H54 (cell line): Measurements from ENCODE around the gene FAM180A.

Experiments
- DNase-seq: peaks from one replicate; pipeline ENCODE4 v3.0.0; 2011; ENCODE audit warnings: low spot score, mixed read lengths; ENCODE audit not compliant: insufficient read length
- FAIRE-seq: peaks from 3 replicates; lab custom pipeline; 2011; peaks lifted over from hg19 to GRCh38; lab: Jason Lieb, UNC
- POLR2A ChIP-seq: IDR thresholded peaks from 2 replicates; pipeline ENCODE4 v1.6.1; 2011; ENCODE audit warnings: low read depth, mild to moderate bottlenecking, low read length

The FAM180A gene

GRCh38 chr7:135685306-135686084 lies 63.1 kb downstream of the FAM180A start:
- TF ChIP-seq POLR2A: no peak
- DNase-seq (no peak), FAIRE-seq (no peak)

GRCh38 chr7:135684699-135685098 lies 63.9 kb downstream of the FAM180A start:
- no peak for TF ChIP-seq POLR2A
- FAIRE-seq: no peak

GRCh38 chr7:135684136-135684535 lies 64.5 kb downstream of the FAM180A start:
- peak; percentile 26 for DNase-seq
- FAIRE-seq: no peak
- TF ChIP-seq POLR2A: no peak

More at GRCh38 chr7:135684699-135685098, 63.9 kb downstream of the FAM180A start:
- no peak for DNase-seq

- no peak for DNase-seq
- TF ChIP-seq POLR2A: no peak
- no peak for FAIRE-seq
Measured at GRCh38 chr7:135683609-135684008, 65.0 kb downstream of the FAM180A start.

GRCh38 chr7:135682191-135682590 lies 66.4 kb downstream of the FAM180A start:
- TF ChIP-seq POLR2A: no peak

GRCh38 chr7:135681762-135682161 lies 66.9 kb downstream of the FAM180A start:
- FAIRE-seq (no peak), DNase-seq (no peak)
- no peak for TF ChIP-seq POLR2A

More at GRCh38 chr7:135682191-135682590, 66.4 kb downstream of the FAM180A start:
- DNase-seq (no peak), FAIRE-seq (no peak)
